Fibroblast of the aortic adventitia (primary cell): ENCODE data around the gene PCSK5. TPM values are rescaled to one million over a fixed set of nuclear protein-coding genes. Genes with fewer than 3 reads are reported as not detected.
A peak's percentile ranks its signal among the peaks of the same experiment; 100 is the strongest.

Experiments
- DNase-seq: peaks from one replicate; pipeline ENCODE4 v3.0.0-alpha.2; 2010; ENCODE audit warnings: low read depth
- H3K4me3 ChIP-seq: 2 replicates; pipeline ENCODE4 v1.5.1; 2011; ENCODE audit warnings: low read depth, mild to moderate bottlenecking, control low read depth, low read length, moderate library complexity
- CTCF ChIP-seq: IDR thresholded peaks from 2 replicates; pipeline ENCODE4 v1.5.1; 2011; ENCODE audit warnings: mild to moderate bottlenecking, low read length, control low read depth, inconsistent platforms; ENCODE audit not compliant: insufficient read depth
- total RNA-seq: library from RNA; depleted of rRNA; stranded (reverse); fragments of >200 nt; gene quantifications from 2 replicates; pipeline ENCODE4 v1.2.3, GENCODE V29; 2012; ENCODE audit warnings: low replicate concordance

The PCSK5 gene
- total RNA-seq, 1 donor, result 3.6 TPM

- DNase-seq, result peak; percentile 18
- no peak overlapping the region for H3K4me3 ChIP-seq
- no peak for TF ChIP-seq CTCF
Measured at GRCh38 chr9:75964427-75964826, 74.0 kb downstream of the PCSK5 start.

GRCh38 chr9:75965231-75965630, 74.8 kb downstream of the PCSK5 start:
- no peak for TF ChIP-seq CTCF
- no peak for DNase-seq

GRCh38 chr9:75967556-75967955, 77.1 kb downstream of the PCSK5 start:
- no peak for TF ChIP-seq CTCF
- no peak overlapping the region for H3K4me3 ChIP-seq
- no peak for DNase-seq

More at GRCh38 chr9:75965231-75965630, 74.8 kb downstream of the PCSK5 start:
- H3K4me3 ChIP-seq, result no peak overlapping the region

- peak; percentile 44 for DNase-seq
- H3K4me3 ChIP-seq, result no peak overlapping the region
- no peak for TF ChIP-seq CTCF
Measured at GRCh38 chr9:75974016-75974766, 83.7 kb downstream of the PCSK5 start.

GRCh38 chr9:75975071-75975470, 84.6 kb downstream of the PCSK5 start:
- H3K4me3 ChIP-seq, result no peak overlapping the region
- no peak for TF ChIP-seq CTCF
- DNase-seq, result peak; percentile 26

GRCh38 chr9:75976549-75976948, 86.1 kb downstream of the PCSK5 start:
- no peak overlapping the region for H3K4me3 ChIP-seq
- no peak for DNase-seq
- TF ChIP-seq CTCF, result no peak

- peak; percentile 29 for TF ChIP-seq CTCF
- no peak overlapping the region for H3K4me3 ChIP-seq
- no peak for DNase-seq
Measured at GRCh38 chr9:75979362-75979761, 88.9 kb downstream of the PCSK5 start.
